Skeletal muscle tissue (tissue), 4 donors: ENCODE data around the gene GATD1. TPM values are rescaled to one million over a fixed set of nuclear protein-coding genes. Genes with fewer than 3 reads are reported as not detected.
A peak's percentile ranks its signal among the peaks of the same experiment; 100 is the strongest.

Experiments
- H3K27ac ChIP-seq: one replicate; pipeline ENCODE4 v1.7.0; 2013; ENCODE audit warnings: mild to moderate bottlenecking, low read depth, low read length, inconsistent platforms
- H3K27me3 ChIP-seq, 3 donors: one replicate each; pipeline ENCODE4 v1.7.0; 2013; ENCODE audit warnings: low read length in 3 of 3; ENCODE audit not compliant: control insufficient read depth in 3 of 3, insufficient read depth in 3 of 3
- H3K36me3 ChIP-seq, 3 donors: one replicate each; pipeline ENCODE4 v1.7.0; 2013; ENCODE audit warnings: low read length in 3 of 3; ENCODE audit not compliant: control insufficient read depth in 3 of 3, insufficient read depth in 3 of 3
- H3K4me1 ChIP-seq, 3 donors: one replicate each; pipeline ENCODE4 v1.7.0; 2013; ENCODE audit warnings: low read length in 3 of 3, mild to moderate bottlenecking in 3 of 3; ENCODE audit not compliant: control insufficient read depth in 3 of 3, insufficient read depth in 3 of 3
- H3K4me3 ChIP-seq, 3 donors: one replicate each; pipeline ENCODE4 v1.7.0; 2013; ENCODE audit warnings: low read length in 3 of 3
- H3K9ac ChIP-seq, 3 donors: one replicate each; pipeline ENCODE4 v1.7.0; 2013; ENCODE audit warnings: low read length in 3 of 3, mild to moderate bottlenecking in 3 of 3, moderate library complexity in 2 of 3, low read depth in 1 of 3
- H3K9me3 ChIP-seq, 3 donors: one replicate each; pipeline ENCODE4 v1.7.0; 2013; ENCODE audit warnings: low read length in 3 of 3; ENCODE audit not compliant: control insufficient read depth in 3 of 3
- total RNA-seq: library from RNA; depleted of rRNA; stranded (reverse); fragments of >200 nt; gene quantifications from one replicate; pipeline ENCODE4 v1.2.3, GENCODE V29; 2014
- donor health status: Osteomylitis.

GATD1 gene
- total RNA-seq, 1 donor from 2014 or later: 14.6 TPM

DNA sequence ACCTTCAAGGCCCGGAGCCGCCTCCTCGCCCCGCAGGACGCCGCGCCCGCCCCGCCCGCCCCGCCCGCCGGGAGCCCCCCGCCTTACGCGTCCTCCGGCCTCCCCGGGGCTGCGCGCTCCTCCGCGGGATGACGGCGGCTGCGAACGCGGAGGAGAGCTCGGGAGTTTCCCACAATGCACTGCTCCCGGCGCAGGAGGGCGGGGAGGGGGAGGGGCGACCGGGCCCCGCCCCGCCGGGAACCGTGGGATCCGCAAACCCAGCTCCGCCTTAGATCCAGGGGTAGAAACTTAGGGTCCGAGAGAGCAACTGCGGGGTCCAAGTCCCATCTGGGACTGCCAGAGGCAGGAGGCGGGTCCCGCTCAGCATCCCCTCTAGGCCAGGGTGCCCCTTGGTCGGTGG lies 12.7 kb upstream of the GATD1 start, which contains the start of gene CEND1:
Gene CEND1 (minus strand): TSS at position 148 of the 400 bp plus-strand sequence. CDS start 1,514 bp downstream, outside the sequence.
- H3K4me3 ChIP-seq: no peak within 1 kb of the TSS
- peaks cover 30 to 57% (median 51%) of the 10 kb centered on the region in 3 donors for H3K27me3 ChIP-seq
- H3K36me3 ChIP-seq: no peaks in the 10 kb centered on the region
- peaks cover 0 to 17% (median 3%) of the 10 kb centered on the region in 3 donors for H3K4me1 ChIP-seq
- no peak within 1 kb of the TSS for H3K27ac ChIP-seq
- H3K9ac ChIP-seq: no peak within 1 kb of the TSS
- H3K9me3 ChIP-seq: no peaks in the 10 kb centered on the region

- Histone ChIP-seq H3K4me3 (no peak overlapping the region), H3K9me3 (no peaks in the 10 kb centered on the region), H3K27me3 (peaks cover 30 to 52% (median 45%) of the 10 kb centered on the region in 3 donors), H3K27ac (no peak overlapping the region), H3K36me3 (no peaks in the 10 kb centered on the region), H3K4me1 (peaks cover 0 to 12% (median 0%) of the 10 kb centered on the region in 3 donors), H3K9ac (no peak overlapping the region)
Observed at GRCh38 chr11:788953-789940, 12.0 kb upstream of the GATD1 start.

DNA sequence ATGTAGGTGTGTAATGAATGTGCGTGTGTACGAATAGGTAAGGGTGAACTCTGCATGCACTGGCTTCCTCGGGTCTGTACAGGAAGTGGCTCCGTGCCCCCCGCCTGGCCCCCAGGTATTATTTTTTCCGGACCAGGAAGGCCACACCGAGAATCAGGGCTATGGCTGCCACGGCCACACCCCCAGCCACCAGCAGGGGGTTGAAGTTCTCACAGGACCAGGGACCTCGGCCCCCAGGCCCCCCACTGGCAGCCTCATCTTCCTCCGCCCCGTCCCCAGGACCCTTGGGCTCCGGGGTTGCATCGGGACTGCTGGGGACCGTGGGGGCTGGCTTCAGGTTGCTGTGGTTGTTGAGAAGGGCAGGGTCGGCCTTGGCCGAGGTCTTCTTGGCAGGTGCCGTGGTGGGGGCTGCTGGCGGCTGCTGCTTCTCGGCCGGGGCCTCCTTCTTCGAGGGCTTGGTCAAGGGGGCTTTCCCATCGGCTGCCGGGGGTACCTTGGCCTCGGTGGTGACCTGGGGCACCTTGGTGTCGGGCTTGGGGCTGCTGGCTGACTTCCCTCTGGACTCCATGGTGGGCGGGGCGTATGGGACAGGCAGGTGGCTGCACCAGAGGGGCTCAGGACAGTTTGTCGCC lies 10.8 kb upstream of the GATD1 start:
- no peak overlapping the region for H3K9ac ChIP-seq
- H3K4me3 ChIP-seq: no peak overlapping the region
- no peaks in the 10 kb centered on the region for H3K36me3 ChIP-seq
- H3K27me3 ChIP-seq: peaks cover 30 to 42% (median 37%) of the 10 kb centered on the region in 3 donors
- H3K4me1 ChIP-seq: peaks cover 8 to 12% (median 8%) of the 10 kb centered on the region in 3 donors
- no peaks in the 10 kb centered on the region for H3K9me3 ChIP-seq
- no peak overlapping the region for H3K27ac ChIP-seq

GRCh38 chr11:787084-787675 lies 9.9 kb upstream of the GATD1 start:
- Histone ChIP-seq H3K36me3 (no peaks in the 10 kb centered on the region), H3K9me3 (no peaks in the 10 kb centered on the region), H3K9ac (no peak overlapping the region), H3K27me3 (peaks cover 30 to 39% (median 37%) of the 10 kb centered on the region in 3 donors), H3K27ac (no peak overlapping the region), H3K4me1 (peaks cover 14 to 22% (median 16%) of the 10 kb centered on the region in 3 donors), H3K4me3 (no peak overlapping the region)

GRCh38 chr11:786235-787083 lies 9.2 kb upstream of the GATD1 start:
- Histone ChIP-seq H3K36me3 (no peaks in the 10 kb centered on the region), H3K4me1 (peaks cover 14 to 22% (median 16%) of the 10 kb centered on the region in 3 donors)

DNA sequence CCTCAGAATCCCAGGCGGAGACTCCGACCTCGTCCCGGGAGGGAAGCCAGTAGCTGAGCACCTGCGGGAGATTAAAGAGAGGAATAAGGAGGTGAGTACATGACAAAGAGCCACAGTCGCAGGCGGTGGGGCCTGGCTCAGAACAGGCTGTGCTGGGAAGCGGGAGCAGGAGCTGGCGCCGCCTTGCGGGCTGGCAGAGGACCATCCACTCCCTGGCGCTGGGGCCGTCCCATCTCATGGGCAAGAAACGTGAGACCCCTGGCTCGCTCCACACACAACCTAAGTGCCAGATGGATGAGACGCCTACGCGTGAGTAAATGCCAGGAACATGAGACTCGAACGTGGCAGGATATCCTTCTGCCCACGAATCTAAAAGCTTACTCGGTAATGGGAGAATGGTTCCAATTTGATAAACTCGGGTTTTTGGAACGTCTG lies 6.3 kb upstream of the GATD1 start:
- peaks cover 8 to 10% (median 10%) of the 10 kb centered on the region in 3 donors for H3K36me3 ChIP-seq
- H3K4me1 ChIP-seq: peaks cover 16 to 19% (median 16%) of the 10 kb centered on the region in 3 donors
- H3K9ac ChIP-seq: peak overlapping the region; percentile 47 to 62 (median 56)
- peak overlapping the region; percentile 15 to 47 (median 46) for H3K4me3 ChIP-seq
- peaks cover 13 to 16% (median 14%) of the 10 kb centered on the region in 3 donors for H3K27me3 ChIP-seq
- H3K9me3 ChIP-seq: no peaks in the 10 kb centered on the region
- peak overlapping the region; percentile 54 for H3K27ac ChIP-seq

More at GRCh38 chr11:786235-787083, 9.2 kb upstream of the GATD1 start:
- Histone ChIP-seq H3K9me3 (no peaks in the 10 kb centered on the region), H3K4me3 (no peak overlapping the region), H3K27me3 (peaks cover 30 to 36% (median 34%) of the 10 kb centered on the region in 3 donors), H3K27ac (no peak overlapping the region), H3K9ac (no peak overlapping the region)

DNA sequence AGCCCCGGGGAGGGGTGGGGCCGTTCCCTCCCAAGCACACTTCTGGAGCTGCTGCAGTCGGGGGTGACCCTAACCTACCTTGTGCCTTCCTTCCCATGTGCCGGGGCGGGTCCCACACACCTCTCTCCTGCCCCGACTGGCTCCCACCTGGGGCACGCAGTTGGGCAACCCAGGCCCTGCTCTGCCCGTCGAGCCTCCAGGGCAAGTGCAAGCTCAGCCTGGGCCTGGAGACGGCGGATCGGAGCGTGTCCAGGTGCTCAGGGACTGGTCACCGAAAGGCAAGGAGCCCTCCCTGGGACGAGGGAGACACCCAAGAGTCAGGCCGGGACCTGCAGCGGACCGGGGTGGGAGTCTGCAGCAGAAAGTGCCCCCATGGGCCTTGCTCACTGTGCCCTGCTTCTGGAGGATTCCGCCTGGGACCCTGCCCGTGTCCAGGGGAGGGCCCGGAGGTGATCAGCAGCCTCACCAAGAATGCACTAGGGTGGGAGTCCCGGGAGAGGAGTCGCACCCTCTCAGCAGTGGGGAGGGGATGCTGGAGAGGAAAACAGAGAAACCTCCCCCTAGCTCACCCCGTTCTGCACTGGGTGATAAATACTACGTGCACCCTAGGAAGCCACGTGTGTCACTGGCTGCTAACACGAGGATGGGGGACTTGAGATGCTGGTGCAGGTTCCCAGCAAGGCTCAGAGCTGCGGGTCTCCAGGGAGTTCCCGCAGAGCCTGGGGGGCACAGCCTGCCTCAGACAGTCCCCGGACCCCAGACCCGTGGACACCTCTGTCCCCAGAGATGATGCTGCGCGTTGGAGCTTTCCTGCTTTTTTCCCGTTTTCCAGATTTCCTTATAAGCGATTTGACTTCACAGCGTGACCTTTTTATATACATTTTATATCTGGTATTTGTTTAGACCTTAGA lies 5.2 kb upstream of the GATD1 start:
- peaks cover 21 to 26% (median 21%) of the 10 kb centered on the region in 3 donors for H3K4me1 ChIP-seq
- peak overlapping the region in 1 of 3 donors; percentile 62 for H3K9ac ChIP-seq
- no peaks in the 10 kb centered on the region for H3K9me3 ChIP-seq
- H3K36me3 ChIP-seq: peaks cover 8 to 10% (median 10%) of the 10 kb centered on the region in 3 donors
- peaks cover 5 to 8% (median 7%) of the 10 kb centered on the region in 3 donors for H3K27me3 ChIP-seq
- no peak overlapping the region for H3K27ac ChIP-seq
- H3K4me3 ChIP-seq: no peak overlapping the region

GRCh38 chr11:779955-780532 lies 2.8 kb upstream of the GATD1 start:
- Histone ChIP-seq H3K27me3 (no peaks in the 10 kb centered on the region), H3K4me3 (no peak overlapping the region), H3K9me3 (no peaks in the 10 kb centered on the region), H3K4me1 (peaks cover 34 to 39% (median 35%) of the 10 kb centered on the region in 3 donors), H3K36me3 (peaks cover 8 to 10% (median 10%) of the 10 kb centered on the region in 3 donors), H3K9ac (no peak overlapping the region), H3K27ac (no peak overlapping the region)
